PC-9 (cell line): ENCODE results near the gene NPW. TPM values are rescaled to one million over a fixed set of nuclear protein-coding genes. Genes with fewer than 3 reads are reported as not detected.

Experiments
- BruUV-seq: library from RNA; stranded (reverse); fragments of 400-500 nt; replicated peaks from 2 replicates; lab custom pipeline; 2021; lab: Mats Ljungman, UMichigan
- CTCF ChIA-PET: fragments of 300-600 bp; sonication (Branson Sonifier 250); formaldehyde crosslinking; loops from one replicate; lab custom pipeline; 2022; ENCODE audit warnings: antibody characterized with exemption; lab: Charles Lee
- POLR2A ChIA-PET: fragments of 300-600 bp; sonication (Branson Sonifier 250); formaldehyde crosslinking; loops from one replicate; lab custom pipeline; 2022; ENCODE audit warnings: antibody characterized with exemption; ENCODE audit not compliant: unreplicated experiment; lab: Charles Lee
- DNase-seq, 2 experiments: peaks; one replicate each; pipeline versions ENCODE4 v3.0.0 to v3.0.0-alpha.2; 2015 to 2022; ENCODE audit warnings: mixed read lengths in 1 of 2
- H2AFZ ChIP-seq: fragments of 200-600 bp; sonication (generic); 2 replicates; pipeline ENCODE4 v1.8.1; 2017; ENCODE audit warnings: antibody characterized with exemption
- H3F3A ChIP-seq: fragments of 200-600 bp; sonication (generic); 2 replicates; pipeline ENCODE4 v1.8.1; 2017; ENCODE audit warnings: antibody characterized with exemption, mild to moderate bottlenecking, low read depth; ENCODE audit not compliant: insufficient read depth
- H3K27ac ChIP-seq: fragments of 200-600 bp; sonication (generic); 2 replicates; pipeline ENCODE4 v1.6.1; 2016; ENCODE audit warnings: mixed run types
- H3K27me3 ChIP-seq: fragments of 200-600 bp; sonication (generic); 2 replicates; pipeline ENCODE4 v1.6.1; 2016; ENCODE audit warnings: low read depth, mixed run types; ENCODE audit not compliant: insufficient read depth
- H3K36me3 ChIP-seq: fragments of 200-600 bp; sonication (generic); 2 replicates; pipeline ENCODE4 v1.6.1; 2016; ENCODE audit warnings: low read depth, mixed run types
- H3K4me1 ChIP-seq: fragments of 200-600 bp; sonication (generic); replicated peaks from 2 replicates; pipeline ENCODE4 v1.6.1; 2016; ENCODE audit warnings: mixed run types; ENCODE audit not compliant: insufficient read depth
- H3K4me2 ChIP-seq: fragments of 200-600 bp; sonication (generic); 2 replicates; pipeline ENCODE4 v1.6.1; 2017; ENCODE audit warnings: mixed run types
- H3K4me3 ChIP-seq: fragments of 200-600 bp; sonication (generic); 2 replicates; pipeline ENCODE4 v1.6.1; 2016; ENCODE audit warnings: mixed run types
- H3K79me2 ChIP-seq: fragments of 200-600 bp; sonication (generic); 2 replicates; pipeline ENCODE4 v1.6.1; 2017; ENCODE audit warnings: low read depth, mixed run types
- H3K9me2 ChIP-seq: fragments of 200-600 bp; sonication (generic); 2 replicates; pipeline ENCODE4 v1.8.1; 2017; ENCODE audit warnings: mild to moderate bottlenecking; ENCODE audit not compliant: insufficient read depth
- H3K9me3 ChIP-seq: fragments of 200-600 bp; sonication (generic); 2 replicates; pipeline ENCODE4 v1.8.1; 2016; ENCODE audit warnings: low read depth; ENCODE audit not compliant: insufficient read depth
- H4K20me1 ChIP-seq: fragments of 200-600 bp; sonication (generic); 2 replicates; pipeline ENCODE4 v1.8.1; 2017; ENCODE audit not compliant: insufficient read depth
- EZH2 ChIP-seq: fragments of 200-600 bp; sonication (generic); IDR thresholded peaks from 2 replicates; pipeline ENCODE4 v1.8.0; 2017; ENCODE audit warnings: antibody characterized with exemption, low read depth
- intact Hi-C: fragments of 100-400 bp; cut with micrococcal nuclease; formaldehyde crosslinking; loops from one replicate; pipeline ENCODE4 v1.10.0; 2022; ENCODE audit not compliant: unreplicated experiment
- total RNA-seq: library from RNA; stranded (reverse); gene quantifications from 2 replicates; pipeline ENCODE4 v1.2.3, GENCODE V29; 2021
- TF ChIP-seq, protein P1 (sequence below): fragments of 200-600 bp; sonication (generic); conservative IDR thresholded peaks from 2 replicates; pipeline ENCODE4 v1.6.1; 2017; ENCODE audit warnings: mixed run types, antibody characterized with exemption, mild to moderate bottlenecking, moderate library complexity

NPW gene
- total RNA-seq, 1 experiment from 2014 or later = 4.0 TPM

DNA sequence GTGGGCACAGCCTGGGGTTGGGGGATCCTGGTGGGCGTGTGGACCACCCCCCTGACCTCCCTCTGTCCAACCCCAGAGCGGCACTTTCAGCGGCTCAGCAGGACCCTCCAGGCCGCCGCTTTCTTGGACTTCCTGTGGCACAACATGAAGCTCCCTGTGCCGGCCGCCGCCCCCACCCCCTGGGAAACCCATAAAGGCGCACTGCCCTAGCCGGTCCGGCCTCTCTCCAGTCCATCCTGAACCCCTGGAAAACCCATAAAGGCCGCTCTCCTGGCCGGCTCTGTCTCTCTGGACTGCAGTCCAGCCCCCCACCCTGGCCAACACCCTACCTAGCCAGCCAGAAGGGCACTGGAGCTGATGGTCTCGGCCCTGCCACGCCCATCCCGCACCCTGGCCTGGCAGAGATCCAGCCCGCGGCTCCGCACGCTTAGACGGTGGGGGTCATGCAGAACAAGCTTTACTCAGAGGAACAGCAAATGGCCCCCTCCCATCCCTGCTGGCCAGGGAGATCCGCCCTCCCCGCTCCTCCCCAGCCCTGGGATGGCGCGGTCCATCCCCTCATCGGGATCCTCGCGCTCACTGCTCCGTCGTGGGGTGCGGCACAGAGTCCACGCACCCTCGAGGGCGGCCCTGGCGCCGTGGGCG lies 41.0 kb upstream of the NPW start:
- DNase-seq = no peak
- ChIA-PET POLR2A (interaction anchor here (0.6 to 1.4 kb wide), 3 partner anchors 14 to 248 kb away, joined by 3 to 10 read pairs (median 3); partner anchors contain the start of gene RPS2), CTCF (no interaction called here)
- intact Hi-C loops = no loop called here
- TF ChIP-seq, protein P1, sequence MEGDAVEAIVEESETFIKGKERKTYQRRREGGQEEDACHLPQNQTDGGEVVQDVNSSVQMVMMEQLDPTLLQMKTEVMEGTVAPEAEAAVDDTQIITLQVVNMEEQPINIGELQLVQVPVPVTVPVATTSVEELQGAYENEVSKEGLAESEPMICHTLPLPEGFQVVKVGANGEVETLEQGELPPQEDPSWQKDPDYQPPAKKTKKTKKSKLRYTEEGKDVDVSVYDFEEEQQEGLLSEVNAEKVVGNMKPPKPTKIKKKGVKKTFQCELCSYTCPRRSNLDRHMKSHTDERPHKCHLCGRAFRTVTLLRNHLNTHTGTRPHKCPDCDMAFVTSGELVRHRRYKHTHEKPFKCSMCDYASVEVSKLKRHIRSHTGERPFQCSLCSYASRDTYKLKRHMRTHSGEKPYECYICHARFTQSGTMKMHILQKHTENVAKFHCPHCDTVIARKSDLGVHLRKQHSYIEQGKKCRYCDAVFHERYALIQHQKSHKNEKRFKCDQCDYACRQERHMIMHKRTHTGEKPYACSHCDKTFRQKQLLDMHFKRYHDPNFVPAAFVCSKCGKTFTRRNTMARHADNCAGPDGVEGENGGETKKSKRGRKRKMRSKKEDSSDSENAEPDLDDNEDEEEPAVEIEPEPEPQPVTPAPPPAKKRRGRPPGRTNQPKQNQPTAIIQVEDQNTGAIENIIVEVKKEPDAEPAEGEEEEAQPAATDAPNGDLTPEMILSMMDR = no peak
- TF ChIP-seq EZH2 = no peak
- H3K27ac ChIP-seq = no peak overlapping the region
- H4K20me1 ChIP-seq = peaks cover 9% of the 10 kb centered on the region; the same call in 1 of the 2 replicates
- H2AFZ ChIP-seq = no peak overlapping the region
- H3K27me3 ChIP-seq = no peaks in the 10 kb centered on the region
- BruUV-seq = no TSS peak
- H3F3A ChIP-seq = peaks cover 56% of the 10 kb centered on the region
- peaks cover 8% of the 10 kb centered on the region for H3K79me2 ChIP-seq
- no peaks in the 10 kb centered on the region for H3K9me2 ChIP-seq
- peaks cover 3% of the 10 kb centered on the region; the same call in 1 of the 2 replicates for H3K36me3 ChIP-seq
- peaks cover 50% of the 10 kb centered on the region for H3K4me1 ChIP-seq
- H3K9me3 ChIP-seq = no peaks in the 10 kb centered on the region
- H3K4me3 ChIP-seq = peak overlapping the region; percentile 55; the same call in 1 of the 2 replicates
- H3K4me2 ChIP-seq = peak overlapping the region; percentile 99

GRCh38 chr16:1979271-1980029 lies 40.1 kb upstream of the NPW start:
- Histone ChIP-seq H3K27ac (peak overlapping the region; percentile 62), H3K4me3 (peak overlapping the region; percentile 55), H4K20me1 (0 out of 2 replicates have a peak, but pooled peaks cover 5% of the 10 kb centered on the region), H3K9me2 (no peaks in the 10 kb centered on the region), H3K4me1 (peaks cover 51% of the 10 kb centered on the region), H3K79me2 (peaks cover 2% of the 10 kb centered on the region; the same call in 1 of the 2 replicates), H3K4me2 (peak overlapping the region; percentile 99), H2AFZ (peak overlapping the region; percentile 81), H3K36me3 (0 out of 2 replicates have a peak, but pooled peaks cover 3% of the 10 kb centered on the region), H3K27me3 (no peaks in the 10 kb centered on the region), H3F3A (peaks cover 58% of the 10 kb centered on the region), H3K9me3 (no peaks in the 10 kb centered on the region)
- TF ChIP-seq, protein P1 = no peak; the same call in 1 of the 2 replicates
- TF ChIP-seq EZH2 = no peak
- peak; percentile 77 to 97 for DNase-seq
- CTCF ChIA-PET = no interaction called here
- BruUV-seq = TSS peak; percentile 27
- POLR2A ChIA-PET = interaction anchor here (0.6 to 1.4 kb wide), 4 partner anchors 15 to 1203 kb away, joined by 3 to 10 read pairs (median 4); partner anchors contain the start of gene RPS2
- intact Hi-C loops = loop anchor here (5.0 kb wide), 2 partner anchors 68 to 163 kb away; partner anchors contain the start of genes NTHL1 and TSC2
